IMR-90 (cell line): ENCODE data around the gene B4GALNT1.

ENCODE experiments used
- CTCF ChIP-seq: conservative IDR thresholded peaks from 2 replicates; pipeline ENCODE4 v1.5.1; 2012; ENCODE audit warnings: mild to moderate bottlenecking, low read depth, low read length, improper control_type of control experiment
- POLR2A ChIP-seq: IDR thresholded peaks from 2 replicates; pipeline ENCODE4 v1.6.1; 2012; ENCODE audit warnings: mild to moderate bottlenecking, low read depth, low read length

DNA sequence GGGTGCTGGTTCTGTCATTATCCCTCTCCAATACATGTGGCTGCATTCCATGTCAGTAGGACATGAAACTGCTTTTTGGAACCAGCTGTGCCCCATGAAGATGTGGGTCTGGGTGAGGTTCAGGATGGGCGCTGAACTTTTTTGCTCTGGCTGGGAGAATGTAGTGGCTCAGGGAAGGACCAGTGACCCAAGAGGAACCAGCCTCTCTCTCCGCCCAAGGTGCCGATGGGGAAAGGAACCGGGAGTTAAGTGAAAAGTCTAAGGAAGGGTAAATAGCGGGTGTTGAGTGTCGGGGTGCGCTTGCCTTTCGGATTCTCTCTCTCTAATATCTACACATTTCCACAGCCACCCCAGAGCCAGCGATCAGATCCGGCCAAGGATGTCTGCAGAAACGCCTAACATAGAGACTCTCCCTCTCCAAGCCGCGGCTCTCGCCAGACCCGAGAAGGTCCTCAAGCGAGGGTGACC lies 14.0 kb downstream of the B4GALNT1 start:
- TF ChIP-seq CTCF, result no peak
- no peak for TF ChIP-seq POLR2A
